Endothelial cell of umbilical vein (primary cell): ENCODE data around the gene FHOD1. TPM values are rescaled to one million over a fixed set of nuclear protein-coding genes. Genes with fewer than 3 reads are reported as not detected.

Experiments
- BruUV-seq: library from RNA; stranded (reverse); fragments of 400-500 nt; replicated peaks from 2 replicates; lab custom pipeline; 2021; lab: Mats Ljungman, UMichigan
- CTCF ChIA-PET: fragments of 300-600, 350-600 bp; sonication (Branson Sonifier 250); formaldehyde crosslinking; loops from one replicate; lab custom pipeline; 2021; ENCODE audit warnings: antibody characterized with exemption, inconsistent platforms; lab: Charles Lee
- POLR2A ChIA-PET: fragments of 300-600, 350-600 bp; sonication (Branson Sonifier 250); formaldehyde crosslinking; loops from one replicate; lab custom pipeline; 2021; ENCODE audit warnings: antibody characterized with exemption, inconsistent platforms; lab: Charles Lee
- DNase-seq: peaks from one replicate; pipeline ENCODE4 v3.0.0-alpha.2; 2011; ENCODE audit warnings: low read depth, low spot score
- FAIRE-seq: peaks from 2 replicates; lab custom pipeline; 2011; peaks lifted over from hg19 to GRCh38; lab: Jason Lieb, UNC
- H2AFZ ChIP-seq: 2 replicates; pipeline ENCODE4 v1.6.0; 2012; ENCODE audit warnings: low read depth, low read length, control low read depth, inconsistent platforms
- H3K27ac ChIP-seq: 2 replicates; pipeline ENCODE4 v1.5.1; 2011; ENCODE audit warnings: low read depth, mild to moderate bottlenecking, control low read depth, low read length, moderate library complexity; ENCODE audit not compliant: insufficient read depth
- H3K27me3 ChIP-seq, 2 experiments: 2 replicates each; pipeline versions ENCODE4 v1.6.0 to v1.6.1; 2011; ENCODE audit warnings: low read length in 2 of 2, mixed read lengths in 1 of 2; ENCODE audit not compliant: control insufficient read depth in 2 of 2, insufficient read depth in 2 of 2
- H3K36me3 ChIP-seq, 2 experiments: 2 replicates in 1 of 2; 3 replicates in 1 of 2; pipeline ENCODE4 v1.5.1; 2011; ENCODE audit warnings: low read length in 2 of 2, mild to moderate bottlenecking in 1 of 2, moderate library complexity in 1 of 2; ENCODE audit not compliant: control insufficient read depth in 2 of 2, insufficient read depth in 2 of 2; ENCODE audit errors: extremely low read depth in 1 of 2
- H3K4me1 ChIP-seq: 3 replicates; pipeline ENCODE4 v1.5.1; 2011; ENCODE audit warnings: mild to moderate bottlenecking, low read length; ENCODE audit not compliant: control insufficient read depth, insufficient read depth; ENCODE audit errors: extremely low read depth
- H3K4me2 ChIP-seq: 2 replicates; pipeline ENCODE4 v1.6.1; 2011; ENCODE audit warnings: low read length, control low read depth, mixed read lengths; ENCODE audit not compliant: insufficient read depth
- H3K4me3 ChIP-seq, 3 experiments: fragments of 200-600 bp in 1 of 3; sonication (generic), shearing (Covaris generic) in 1 of 3; replicated peaks in 1 of 3; 2 replicates each; pipeline ENCODE4 v1.5.1; 2011 to 2016; ENCODE audit warnings: control low read depth in 3 of 3, low read length in 3 of 3, mild to moderate bottlenecking in 2 of 3, inconsistent platforms in 1 of 3, low read depth in 1 of 3, moderate library complexity in 1 of 3; ENCODE audit not compliant: insufficient read depth in 1 of 3
- H3K79me2 ChIP-seq: 2 replicates; pipeline ENCODE4 v1.6.0; 2012; ENCODE audit warnings: low read length, inconsistent platforms; ENCODE audit not compliant: control insufficient read depth, insufficient read depth
- H3K9ac ChIP-seq: replicated peaks from 2 replicates; pipeline ENCODE3; 2011; ENCODE audit warnings: low read length, control low read depth; ENCODE audit not compliant: insufficient read depth; ENCODE audit errors: extremely low read depth
- H3K9me1 ChIP-seq: replicated peaks from 3 replicates; pipeline ENCODE4 v1.6.0; 2011; ENCODE audit warnings: mild to moderate bottlenecking, low read length; ENCODE audit not compliant: control insufficient read depth, insufficient read depth; ENCODE audit errors: extremely low read depth
- H3K9me3 ChIP-seq: replicated peaks from 2 replicates; pipeline ENCODE4 v1.5.1; 2012; ENCODE audit warnings: low read length, inconsistent platforms; ENCODE audit not compliant: control insufficient read depth, insufficient read depth
- H4K20me1 ChIP-seq: replicated peaks from 2 replicates; pipeline ENCODE3; 2011; ENCODE audit warnings: mild to moderate bottlenecking, low read length; ENCODE audit not compliant: control insufficient read depth, insufficient read depth; ENCODE audit errors: extremely low read depth
- CTCF ChIP-seq, 2 donors: IDR thresholded peaks; 1 replicate in 1 of 2; 2 replicates in 1 of 2; pipeline ENCODE4 v1.5.1; 2011; ENCODE audit warnings: low read length in 2 of 2, mild to moderate bottlenecking in 2 of 2, moderate library complexity in 2 of 2, control low read depth in 1 of 2, inconsistent platforms in 1 of 2, low read depth in 1 of 2; ENCODE audit not compliant: insufficient read depth in 1 of 2; ENCODE audit errors: extremely low read depth in 1 of 2
- EZH2 ChIP-seq: IDR thresholded peaks from 2 replicates; pipeline ENCODE4 v1.6.1; 2012; ENCODE audit warnings: borderline replicate concordance, low read depth, mild to moderate bottlenecking, moderate library complexity, low read length, inconsistent platforms; ENCODE audit not compliant: severe bottlenecking
- FOS ChIP-seq: IDR thresholded peaks from 2 replicates; pipeline ENCODE4 v1.6.1; 2011; ENCODE audit warnings: mild to moderate bottlenecking, low read length, moderate library complexity, borderline replicate concordance; ENCODE audit not compliant: insufficient read depth
- GATA2 ChIP-seq: IDR thresholded peaks from 2 replicates; pipeline ENCODE4 v1.7.0; 2011; ENCODE audit warnings: low read depth, mild to moderate bottlenecking, moderate library complexity, mixed read lengths, low read length; ENCODE audit not compliant: insufficient read length, insufficient read depth
- JUN ChIP-seq: IDR thresholded peaks from 2 replicates; pipeline ENCODE4 v1.6.1; 2011; ENCODE audit warnings: borderline replicate concordance, low read depth; ENCODE audit not compliant: insufficient read length, insufficient read depth
- MAX ChIP-seq: IDR thresholded peaks from 2 replicates; pipeline ENCODE4 v1.6.1; 2011; ENCODE audit not compliant: insufficient read depth, insufficient read length
- MYC ChIP-seq: IDR thresholded peaks from one replicate; pipeline ENCODE4 v1.6.1; 2011; ENCODE audit warnings: mild to moderate bottlenecking, low read depth, low read length
- POLR2A ChIP-seq: IDR thresholded peaks from 2 replicates; pipeline ENCODE4 v1.6.1; 2012; ENCODE audit warnings: low read depth, mild to moderate bottlenecking, control low read depth, low read length
- POLR2AphosphoS5 ChIP-seq: IDR thresholded peaks from 2 replicates; pipeline ENCODE4 v1.6.1; 2012; ENCODE audit warnings: low read depth, mild to moderate bottlenecking, control low read depth, low read length, moderate library complexity; ENCODE audit not compliant: insufficient read depth
- dilution Hi-C: fragments of 300-500 bp; cut with MboI; formaldehyde crosslinking; loops from one replicate; pipeline ENCODE4 v1.15.0; 2019; ENCODE audit warnings: low sequenced_read_pairs; ENCODE audit not compliant: extremely low pct_ligation_motif_present
- intact Hi-C: fragments of 100-400 bp; cut with micrococcal nuclease; formaldehyde crosslinking; loops from one replicate; pipeline ENCODE4 v1.10.0; 2022
- polyA plus RNA-seq, 4 experiments: library from polyadenylated mRNA; depleted of rRNA in 3 of 4; stranded (reverse) in 3 of 4; unstranded in 1 of 4; fragments of >200 nt; gene quantifications; 2 replicates each; pipeline versions ENCODE4 v1.2.1 to v1.2.3, GENCODE V29; 2011 to 2012; ENCODE audit warnings: missing spikeins in 1 of 4
- total RNA-seq: library from RNA; stranded (reverse); gene quantifications from 2 replicates; pipeline ENCODE4 v1.2.3, GENCODE V29; 2021

Gene FHOD1
- total and polyA plus RNA-seq, 2 donors (not counting 3 experiments of a cell fraction or from before 2014, with no cell fraction given), result 63.6 to 124 TPM

GRCh38 chr16:67243481-67243880, 3.8 kb downstream of the FHOD1 start:
- no TSS peak for BruUV-seq
- no peaks in the 10 kb centered on the region for H3K9me1 ChIP-seq
- POLR2A ChIA-PET, result interaction anchor here (1.9 kb wide), 1 partner anchor 27 kb away, joined by 6 read pairs; no protein-coding TSS in a partner anchor
- DNase-seq, result no peak
- H3K27me3 ChIP-seq, result no peaks in the 10 kb centered on the region
- dilution Hi-C loops (no loop called here), intact Hi-C loops (no loop called here)
- TF ChIP-seq GATA2 (no peak), EZH2 (no peak), MAX (no peak), JUN (no peak), POLR2AphosphoS5 (no peak), MYC (no peak), POLR2A (no peak), CTCF (IDR thresholded peaks at IDR 0.05; ENCODE audit: extremely low read depth in 1 of 2, insufficient read depth in 1 of 2, low read depth in 1 of 2, low read length in 2 of 2) (no peak), FOS (no peak)
- peak overlapping the region; percentile 49 for H3K9ac ChIP-seq
- H4K20me1 ChIP-seq, result no peaks in the 10 kb centered on the region
- FAIRE-seq, result peak; percentile 63
- CTCF ChIA-PET, result interaction anchor here (1.0 to 2.0 kb wide), 9 partner anchors 17 to 156 kb away, joined by 3 to 10 read pairs (median 6); partner anchors contain the start of gene TMEM208
- H3K36me3 ChIP-seq, result peaks cover 0 to 15% of the 10 kb centered on the region in 2 experiments
- H3K9me3 ChIP-seq, result no peaks in the 10 kb centered on the region
- peak overlapping the region; percentile 56 for H3K4me2 ChIP-seq
- peaks cover 51% of the 10 kb centered on the region for H3K79me2 ChIP-seq
- no peak overlapping the region for H2AFZ ChIP-seq
- no peak overlapping the region for H3K4me3 ChIP-seq
- peaks cover 60% of the 10 kb centered on the region for H3K4me1 ChIP-seq
- peak overlapping the region; percentile 88 for H3K27ac ChIP-seq
